ENCODE data around the gene HSP90AA1.
A peak's percentile ranks its signal among the peaks of the same experiment; 100 is the strongest.
"Not testable (repeated sequence)": the region's sequence is repeated elsewhere in the genome, so short reads cannot be mapped to it uniquely, and the experiment has no call there.

The HSP90AA1 gene

DNA sequence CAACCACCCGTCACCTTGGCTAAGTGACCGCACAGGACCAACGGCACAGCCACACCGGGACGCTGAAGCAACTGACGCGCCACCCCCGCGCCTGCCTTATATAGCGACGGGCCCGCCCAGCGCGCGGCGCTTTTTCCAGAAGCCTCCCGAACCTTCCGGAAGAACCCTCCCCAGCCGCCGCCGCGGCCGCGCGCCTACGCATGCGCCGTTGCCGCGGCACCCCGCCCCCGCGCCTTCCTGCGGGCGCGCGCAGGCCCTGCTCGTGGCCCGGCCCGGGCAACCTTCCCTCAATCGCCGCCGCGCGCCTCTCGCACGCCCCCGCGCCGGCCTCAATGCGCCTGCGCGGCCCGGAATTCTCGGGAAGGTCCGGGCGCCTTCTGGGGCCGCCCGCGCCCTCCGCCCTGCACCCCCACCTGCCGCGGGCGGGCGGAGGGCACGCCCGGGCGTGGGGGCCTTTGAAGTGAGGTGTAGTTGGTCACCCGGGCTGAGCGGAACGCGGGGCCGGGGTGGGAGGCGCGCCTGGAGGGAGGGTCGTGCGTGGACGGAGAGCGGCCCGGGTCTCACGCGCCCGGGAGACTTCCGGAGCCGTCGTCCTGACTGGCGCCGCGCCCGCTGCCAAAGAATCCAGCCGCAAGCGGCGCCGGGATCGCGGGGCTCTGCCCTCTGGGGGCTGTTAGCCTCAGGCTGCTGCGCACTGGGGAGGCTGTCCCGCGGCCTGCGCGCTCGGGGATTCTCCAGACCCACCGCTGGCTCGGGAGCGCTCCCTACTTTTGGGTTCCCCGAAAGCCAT, at the start of gene HSP90AA1:
Gene HSP90AA1, minus strand, starts transcription at position 73 of the 790 bp plus-strand sequence. CDS start 666 bp downstream, outside the sequence.
- peak; percentile 94 for DNase-seq (ENCODE audit: low read depth)

- DNase-seq (ENCODE audit: low read depth): not testable (repeated sequence)
Observed at GRCh38 chr14:102135456-102135855, 48.6 kb upstream of the HSP90AA1 start.

- DNase-seq (ENCODE audit: low read depth): not testable (repeated sequence)
Observed at GRCh38 chr14:102134719-102135118, 47.9 kb upstream of the HSP90AA1 start.

DNA sequence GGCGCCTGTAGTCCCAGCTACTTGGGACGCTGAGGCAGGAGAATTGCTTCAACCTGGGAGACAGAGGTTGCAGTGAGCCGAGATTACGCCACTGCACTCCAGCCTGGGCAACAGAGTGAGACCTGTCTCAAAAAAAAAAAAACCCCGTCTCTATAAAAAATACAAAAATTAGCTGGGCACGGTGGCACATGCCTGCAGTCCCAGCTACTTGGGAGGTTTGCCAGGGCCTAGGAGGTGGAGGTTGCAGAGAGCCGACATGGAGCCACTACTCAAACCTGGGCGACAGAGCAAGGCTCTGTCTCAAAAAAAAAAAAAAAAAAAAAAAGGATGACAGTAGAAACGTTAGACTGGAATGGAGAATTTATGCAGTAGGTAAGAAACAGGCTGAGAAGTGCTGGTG, 47.2 kb upstream of the HSP90AA1 start:
- DNase-seq (ENCODE audit: low read depth): not testable (repeated sequence)

DNA sequence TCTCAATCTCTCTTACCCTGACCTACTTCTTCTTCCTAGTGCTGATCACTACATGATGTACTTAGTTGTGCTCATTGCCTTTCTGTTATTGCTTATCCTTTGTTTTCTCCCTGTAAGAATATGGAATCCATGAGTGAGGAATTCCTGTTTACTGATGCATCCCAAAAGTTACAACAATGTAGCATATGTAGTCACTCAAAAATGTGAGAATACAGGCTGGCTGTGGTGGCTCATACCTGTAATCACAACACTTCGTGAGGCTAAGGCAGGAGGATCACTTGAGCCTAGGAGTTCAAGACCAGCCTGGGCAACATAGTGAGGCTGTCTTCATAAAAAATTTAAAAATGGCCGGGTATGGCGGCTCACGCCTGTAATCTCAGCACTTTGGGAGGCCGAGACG, 44.9 kb upstream of the HSP90AA1 start:
- no peak for DNase-seq (ENCODE audit: low read depth)

- no peak for DNase-seq (ENCODE audit: low read depth)
Observed at GRCh38 chr14:102126807-102127455, 40.1 kb upstream of the HSP90AA1 start.

DNA sequence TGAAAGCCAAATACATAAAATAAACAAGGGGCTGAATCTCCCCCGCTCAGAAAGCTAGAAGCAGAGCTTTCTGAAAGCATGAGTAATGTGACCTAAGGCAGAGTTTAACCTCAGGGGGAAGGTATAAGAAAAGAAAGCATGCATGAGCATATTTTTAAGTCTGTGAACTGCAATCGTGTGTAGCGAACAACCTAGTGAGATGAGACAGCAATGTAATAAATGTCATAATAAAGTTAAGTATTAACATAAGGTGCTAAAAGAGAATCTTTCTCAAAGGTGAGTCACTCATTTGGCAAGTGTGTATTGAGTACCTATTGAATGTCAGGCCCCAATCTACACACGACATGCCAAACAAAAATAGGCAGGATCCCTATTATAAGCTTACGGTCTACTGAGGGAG, 38.7 kb upstream of the HSP90AA1 start:
- no peak for DNase-seq (ENCODE audit: low read depth)

- no peak for DNase-seq (ENCODE audit: low read depth)
Observed at GRCh38 chr14:102124419-102124818, 37.6 kb upstream of the HSP90AA1 start.

GRCh38 chr14:102121567-102121966, 34.7 kb upstream of the HSP90AA1 start:
- DNase-seq (ENCODE audit: low read depth): no peak

GRCh38 chr14:102120888-102121287, 34.0 kb upstream of the HSP90AA1 start:
- DNase-seq (ENCODE audit: low read depth): no peak

DNA sequence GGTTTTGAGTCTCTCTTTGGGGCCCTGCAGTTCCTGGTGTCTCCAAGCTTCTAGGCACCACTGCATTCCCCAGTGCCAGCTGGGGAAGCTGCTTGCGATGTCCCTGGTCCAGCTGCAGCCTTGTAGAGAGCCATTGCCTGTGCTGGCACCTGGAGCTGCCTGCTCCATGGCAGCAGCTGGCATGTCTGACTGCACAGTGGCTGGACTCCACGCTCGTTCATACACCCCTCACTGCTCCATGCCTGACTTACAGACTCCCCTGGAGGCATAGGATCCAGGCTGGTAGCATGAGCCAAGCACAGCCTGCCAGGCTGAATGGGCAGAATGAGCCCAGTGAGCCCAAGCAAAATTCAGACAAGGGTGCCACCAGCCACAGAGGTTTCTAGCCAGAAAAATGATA, 31.0 kb upstream of the HSP90AA1 start:
- DNase-seq (ENCODE audit: low read depth): no peak

DNA sequence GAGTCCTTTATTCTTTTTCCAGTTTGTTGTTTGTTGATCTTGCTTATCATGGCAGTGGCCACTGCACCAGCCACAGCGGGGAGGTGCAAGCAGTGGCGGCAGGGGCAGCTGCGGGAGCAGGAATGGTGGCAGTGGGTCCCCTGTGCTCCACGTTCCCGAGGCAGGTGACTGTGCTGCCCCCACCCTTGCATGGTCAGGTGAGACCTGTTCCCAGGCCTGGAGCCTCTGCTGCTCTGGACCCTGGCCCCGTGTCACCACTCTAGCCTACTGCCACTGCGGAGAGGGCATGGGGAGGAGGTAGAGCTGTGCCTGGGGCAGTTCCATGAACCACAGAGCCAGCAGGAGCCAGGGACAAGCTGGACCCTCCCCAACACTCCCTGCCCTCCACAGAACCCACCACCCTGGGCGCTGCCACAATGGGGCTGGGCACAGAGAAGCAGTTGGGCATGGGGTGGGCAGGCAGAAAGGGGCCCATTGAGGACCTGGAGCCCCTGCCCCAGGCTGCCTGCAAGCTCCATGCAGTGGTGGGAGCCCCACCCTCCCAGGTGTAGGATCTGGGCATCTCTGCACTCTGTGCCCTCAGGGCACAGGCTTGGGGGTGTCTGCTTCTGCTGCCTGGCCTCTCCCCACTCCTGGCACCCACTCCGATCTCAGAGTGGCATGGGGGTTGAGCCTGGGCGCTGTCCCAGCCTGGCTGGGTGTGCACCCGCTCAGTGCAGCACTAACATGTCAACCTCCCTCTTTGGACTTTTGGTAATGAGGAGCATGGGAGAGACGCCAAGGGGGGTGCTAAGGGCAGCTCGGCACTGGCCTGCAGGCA, 29.7 kb upstream of the HSP90AA1 start:
- DNase-seq (ENCODE audit: low read depth): no peak

DNA sequence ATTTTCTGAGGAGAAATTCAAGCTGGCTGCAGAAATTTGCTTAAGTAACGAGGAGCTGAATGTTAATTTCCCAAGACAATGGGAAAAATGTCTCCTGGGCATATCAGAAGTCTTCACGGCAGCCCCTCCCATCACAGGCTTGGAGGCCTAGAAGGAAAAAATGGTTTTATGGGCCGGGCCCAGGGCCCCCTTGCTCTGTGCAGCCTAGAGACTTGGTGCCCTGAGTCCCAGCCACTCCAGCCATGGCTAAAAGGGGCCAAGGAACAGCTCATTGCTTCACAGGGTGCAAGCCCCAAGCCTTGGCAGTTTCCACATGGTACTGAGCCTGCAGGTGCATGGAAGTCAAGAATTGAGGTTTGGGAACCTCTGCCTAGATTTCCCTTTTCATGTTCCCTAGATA, 24.3 kb upstream of the HSP90AA1 start:
- DNase-seq (ENCODE audit: low read depth): no peak

DNA sequence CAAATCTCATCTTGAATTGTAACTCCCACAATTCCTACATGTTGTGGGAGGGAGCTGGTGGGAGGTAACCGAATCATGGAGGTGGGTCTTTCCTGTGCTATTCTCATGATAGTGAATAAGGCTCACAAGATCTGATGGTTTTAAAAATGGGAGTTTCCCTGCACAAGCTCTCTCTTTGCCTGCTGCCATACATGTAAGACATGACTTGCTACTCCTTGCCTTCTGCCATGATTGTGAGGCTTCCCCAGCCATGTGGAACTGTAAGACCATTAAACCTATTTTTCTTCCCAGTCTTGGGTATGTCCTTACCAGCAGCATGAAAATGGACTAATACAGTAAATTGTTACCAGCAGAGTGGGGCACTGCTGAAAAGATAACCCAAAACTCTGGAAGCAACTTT, 22.5 kb upstream of the HSP90AA1 start:
- not testable (repeated sequence) for DNase-seq (ENCODE audit: low read depth)

GRCh38 chr14:102105369-102105768, 18.5 kb upstream of the HSP90AA1 start:
- no peak for DNase-seq (ENCODE audit: low read depth)

GRCh38 chr14:102103062-102103695, 16.3 kb upstream of the HSP90AA1 start:
- DNase-seq (ENCODE audit: low read depth): no peak

- no peak for DNase-seq (ENCODE audit: low read depth)
Observed at GRCh38 chr14:102097441-102098135, 10.7 kb upstream of the HSP90AA1 start.

GRCh38 chr14:102096569-102097188, 9.8 kb upstream of the HSP90AA1 start:
- peak; percentile 54 for DNase-seq (ENCODE audit: low read depth)

- DNase-seq (ENCODE audit: low read depth): no peak
Observed at GRCh38 chr14:102095871-102096568, 9.2 kb upstream of the HSP90AA1 start.

DNA sequence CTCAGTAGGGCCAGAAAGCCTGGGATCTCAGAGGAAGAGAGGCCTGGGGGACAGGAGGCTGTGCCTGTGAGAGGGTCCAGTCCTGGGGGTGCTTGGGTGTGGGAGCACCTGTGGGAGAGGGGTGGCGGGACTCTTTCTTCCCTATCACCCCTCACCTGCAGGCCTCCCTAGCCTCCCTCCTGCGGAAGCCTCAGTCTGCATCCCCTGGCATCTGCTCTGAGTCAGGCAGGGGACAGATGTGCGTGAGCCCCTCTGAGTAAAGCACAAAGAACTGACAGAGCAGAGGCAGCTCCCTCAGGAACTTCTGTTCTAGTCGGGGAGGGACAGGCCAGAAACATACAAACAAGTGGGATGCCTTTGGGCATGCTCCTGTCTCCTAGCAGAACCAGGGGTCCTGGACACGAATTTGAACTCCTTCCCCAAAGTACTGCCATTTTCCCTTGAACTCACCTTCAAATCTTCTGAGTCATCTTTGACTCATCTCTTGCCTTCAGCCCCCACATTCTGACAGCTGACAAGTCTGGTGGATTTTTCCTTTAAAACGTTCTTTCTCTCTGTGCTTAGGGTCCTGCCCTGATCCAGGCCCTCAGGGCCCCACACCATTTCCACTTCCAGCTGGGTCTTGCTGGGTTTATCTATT, 8.5 kb upstream of the HSP90AA1 start:
- no peak for DNase-seq (ENCODE audit: low read depth)

Data from activated T-helper 9 cell treated with anti-CD3 and anti-CD28 coated beads, Interleukin-2, amount 50 U/mL, for 16 hours (primary cell).